Activated CD8-positive, alpha-beta memory T cell treated with anti-CD3 and anti-CD28 coated beads, Interleukin-2, amount 50 U/mL, for 4 hours (primary cell): ENCODE results near the gene COL16A1.
A peak's percentile ranks its signal among the peaks of the same experiment; 100 is the strongest.
"Not testable (repeated sequence)": the region's sequence is repeated elsewhere in the genome, so short reads cannot be mapped to it uniquely, and the experiment has no call there.

ENCODE experiments used
- DNase-seq: peaks from one replicate; pipeline ENCODE4 v3.0.0-alpha.2; 2020

The COL16A1 gene

GRCh38 chr1:31732751-31733289, 29.0 kb upstream of the COL16A1 start:
- DNase-seq, result no peak

DNA sequence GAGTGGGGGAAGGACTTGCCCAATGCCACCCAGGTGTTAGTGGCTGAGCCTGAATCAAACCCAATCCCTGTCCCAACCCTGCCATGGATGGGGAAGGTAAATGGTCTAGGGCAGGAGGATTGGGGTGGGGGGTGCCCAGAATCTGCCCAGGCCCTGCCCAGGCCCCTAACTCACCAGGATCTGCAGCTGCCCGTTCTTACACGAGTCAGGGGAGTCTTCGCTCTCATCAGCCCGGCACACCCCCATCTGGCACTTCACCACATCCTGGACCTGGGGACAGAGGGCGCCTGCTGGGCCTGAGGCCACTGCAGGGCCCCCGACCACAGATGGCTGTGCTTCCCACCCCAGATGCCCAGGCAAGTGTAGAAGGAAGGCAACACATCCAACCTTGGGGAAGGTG, 28.5 kb upstream of the COL16A1 start:
- DNase-seq, result no peak

DNA sequence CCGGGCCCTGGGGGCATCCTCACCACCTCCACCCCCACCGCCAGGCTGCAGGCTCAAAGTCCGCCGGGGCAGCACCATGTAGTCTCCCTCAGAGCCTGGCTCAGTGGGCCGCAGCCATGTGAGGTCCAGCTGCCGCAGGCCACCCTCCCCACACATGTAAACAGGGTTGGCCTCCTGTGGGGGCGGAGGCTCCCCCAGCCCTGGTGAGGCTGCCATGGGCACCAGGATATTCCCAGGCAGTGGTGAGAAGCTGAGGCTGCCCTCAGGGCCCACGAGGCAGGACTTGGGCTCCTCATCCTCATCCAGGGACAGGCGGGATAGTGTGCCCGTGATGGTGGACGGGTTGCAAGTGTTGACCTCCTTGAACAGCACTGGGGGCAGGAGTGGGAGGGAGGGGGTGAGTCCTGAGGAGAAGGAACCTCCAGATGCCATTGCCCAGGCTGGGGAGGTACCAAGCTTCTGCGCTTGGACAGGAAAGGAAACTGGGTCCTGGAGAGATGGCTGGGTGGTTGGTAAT, 27.3 kb upstream of the COL16A1 start:
- no peak for DNase-seq

DNA sequence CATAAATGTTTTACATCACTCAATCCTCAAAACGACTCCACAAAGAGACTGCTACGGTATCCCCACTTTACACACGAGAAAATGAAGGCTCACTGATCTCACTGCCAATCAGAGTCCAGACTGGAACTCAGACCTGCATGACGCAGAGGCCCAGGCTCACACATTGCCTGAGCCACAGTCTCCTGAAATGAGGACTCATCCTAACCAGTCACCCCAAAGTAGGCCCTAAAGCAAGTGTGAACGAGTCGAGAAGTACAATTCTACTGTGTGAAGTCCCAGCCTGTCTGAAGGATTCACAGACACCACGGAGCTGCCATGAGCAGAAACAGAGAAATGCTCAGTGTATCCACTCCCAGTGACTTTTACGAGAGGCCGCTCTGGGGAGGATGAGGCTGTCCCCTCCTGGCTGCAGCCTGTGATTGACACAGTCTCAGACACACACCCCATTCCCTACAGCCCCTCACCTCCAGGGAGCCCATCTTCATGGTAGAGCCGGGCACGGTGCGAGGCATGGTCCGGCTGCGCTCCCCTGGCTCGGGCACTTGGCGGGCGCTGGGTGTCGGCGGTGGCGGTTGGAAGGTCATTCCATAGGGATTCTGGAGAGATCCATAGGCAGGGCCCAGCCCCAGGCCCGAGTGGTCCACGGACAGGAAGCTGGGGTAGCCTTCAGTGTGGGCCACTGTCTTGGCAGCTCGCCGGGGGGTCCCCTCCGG, 26.7 kb upstream of the COL16A1 start:
- DNase-seq, result no peak

DNA sequence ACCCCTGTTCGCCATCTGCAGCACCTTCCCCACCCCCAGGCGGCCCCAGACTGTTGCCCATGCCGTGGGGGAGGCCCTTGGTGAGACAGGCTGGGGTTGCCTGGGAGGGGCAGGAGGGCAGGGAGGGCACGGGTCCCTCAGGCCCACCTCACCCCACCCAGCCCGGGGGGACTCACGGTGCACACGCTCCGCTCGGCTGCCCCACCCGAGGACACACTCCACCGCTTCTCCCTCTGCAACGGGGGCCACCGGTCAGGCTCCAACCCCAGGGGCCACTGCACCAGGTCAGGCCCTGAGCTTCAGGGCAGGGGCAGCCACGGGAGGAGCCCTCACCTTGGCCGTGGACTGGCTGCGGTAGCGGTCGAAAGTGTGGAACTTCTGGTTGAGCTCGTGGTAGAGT, 24.0 kb upstream of the COL16A1 start:
- no peak for DNase-seq

- DNase-seq, result no peak
These were observed 23.4 kb upstream of the COL16A1 start for GRCh38 chr1:31727195-31727594.

DNA sequence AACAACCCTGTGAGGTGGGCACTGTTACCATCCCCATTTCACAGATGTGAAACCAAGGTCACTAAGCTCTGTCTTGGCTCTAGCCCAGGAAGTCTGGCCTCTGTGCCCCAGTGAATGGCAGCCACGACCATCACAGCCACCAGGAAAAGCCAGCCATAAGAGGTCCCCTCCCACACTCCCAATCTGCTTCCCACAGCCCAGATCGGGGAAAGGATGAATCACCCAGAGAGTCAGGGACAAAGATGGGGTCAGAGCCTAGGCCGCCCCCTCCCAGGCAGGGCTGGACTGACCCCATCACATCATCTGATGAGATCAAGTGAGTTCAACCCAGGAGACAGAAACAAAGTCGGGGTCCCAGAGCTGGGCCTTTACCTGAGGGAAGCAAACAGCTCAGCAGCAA, 22.9 kb upstream of the COL16A1 start:
- DNase-seq, result no peak

DNA sequence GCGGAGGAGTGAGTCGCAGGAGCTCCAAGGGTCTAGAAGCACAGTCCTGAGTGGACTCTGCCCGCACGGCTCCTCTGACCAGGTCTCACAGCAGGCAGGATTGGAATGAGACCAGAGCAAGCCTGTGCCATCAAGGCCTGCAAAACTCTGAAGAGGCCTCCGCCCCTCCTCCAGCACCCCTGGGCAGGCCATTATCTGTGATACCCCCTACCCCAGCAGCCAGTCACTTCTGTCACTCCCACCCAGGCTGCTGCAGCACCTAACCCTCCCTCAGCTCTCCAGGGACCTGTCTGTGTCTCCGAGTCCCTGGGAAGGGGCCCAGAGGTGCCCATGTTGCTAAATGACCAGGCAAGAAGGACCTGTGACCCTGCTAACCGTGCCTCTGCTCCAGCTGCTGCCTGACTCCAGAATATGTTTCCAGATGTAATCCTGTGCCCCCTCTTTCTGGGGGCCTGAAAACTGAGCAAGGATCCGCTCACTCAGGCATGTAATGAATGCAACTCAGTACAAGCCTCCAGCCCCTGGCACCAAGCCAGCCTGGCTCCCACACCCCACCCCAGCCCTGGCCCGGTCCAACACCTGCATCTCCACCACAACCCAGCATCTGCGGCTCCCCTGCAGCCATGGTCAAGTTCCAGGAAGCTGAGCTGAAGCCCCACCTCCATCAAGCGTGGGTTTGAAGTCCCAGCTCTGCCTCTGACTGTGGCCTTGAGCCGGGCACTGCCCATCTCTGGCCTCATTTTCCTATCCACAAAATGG, 22.1 kb upstream of the COL16A1 start:
- no peak for DNase-seq

DNA sequence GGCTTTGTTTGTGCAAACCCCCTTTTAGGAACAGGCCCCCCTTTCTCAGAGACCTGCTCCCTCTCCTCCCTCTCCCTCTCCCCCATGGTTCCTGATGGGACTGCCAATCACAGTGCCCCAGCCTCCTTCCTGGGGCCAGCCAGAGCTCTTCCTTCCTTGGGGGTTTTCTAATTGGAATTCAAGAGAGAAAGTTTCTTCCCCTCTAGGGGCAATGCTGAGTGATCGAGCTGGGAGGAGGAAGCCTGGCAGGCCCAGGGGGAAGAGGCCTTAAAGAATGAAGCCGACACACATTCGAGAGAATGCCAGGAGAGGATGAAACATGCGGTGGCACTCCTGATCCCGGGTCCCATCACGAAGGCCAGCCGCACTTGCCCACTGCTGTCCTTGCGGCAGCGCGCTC, 21.3 kb upstream of the COL16A1 start:
- DNase-seq, result no peak

DNA sequence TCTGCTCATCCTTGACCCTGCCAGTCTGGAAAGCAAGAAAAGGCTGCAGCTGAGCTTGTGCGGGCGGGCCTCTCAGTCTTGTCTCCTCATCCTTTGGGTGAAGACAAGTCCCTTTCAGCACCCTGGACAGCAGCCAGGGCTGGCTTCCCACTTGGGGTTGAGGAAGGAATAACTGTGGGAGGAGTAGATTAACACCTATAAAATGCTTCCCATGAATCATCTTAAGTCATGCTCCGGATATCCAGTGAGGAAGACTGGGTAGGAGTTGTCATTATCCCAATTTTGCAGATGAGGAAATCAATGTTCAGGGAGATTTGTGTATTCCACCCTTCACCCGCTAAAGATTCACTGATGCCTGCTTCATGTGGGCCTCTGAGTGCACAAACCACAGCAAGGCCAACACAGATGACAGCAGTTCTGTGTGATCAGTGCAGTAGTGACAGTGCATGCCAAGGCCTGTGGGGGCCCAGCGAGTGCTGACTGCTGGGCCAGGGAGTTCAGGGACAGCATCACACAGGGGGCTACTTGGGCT, 20.1 kb upstream of the COL16A1 start:
- DNase-seq, result peak; percentile 34

DNA sequence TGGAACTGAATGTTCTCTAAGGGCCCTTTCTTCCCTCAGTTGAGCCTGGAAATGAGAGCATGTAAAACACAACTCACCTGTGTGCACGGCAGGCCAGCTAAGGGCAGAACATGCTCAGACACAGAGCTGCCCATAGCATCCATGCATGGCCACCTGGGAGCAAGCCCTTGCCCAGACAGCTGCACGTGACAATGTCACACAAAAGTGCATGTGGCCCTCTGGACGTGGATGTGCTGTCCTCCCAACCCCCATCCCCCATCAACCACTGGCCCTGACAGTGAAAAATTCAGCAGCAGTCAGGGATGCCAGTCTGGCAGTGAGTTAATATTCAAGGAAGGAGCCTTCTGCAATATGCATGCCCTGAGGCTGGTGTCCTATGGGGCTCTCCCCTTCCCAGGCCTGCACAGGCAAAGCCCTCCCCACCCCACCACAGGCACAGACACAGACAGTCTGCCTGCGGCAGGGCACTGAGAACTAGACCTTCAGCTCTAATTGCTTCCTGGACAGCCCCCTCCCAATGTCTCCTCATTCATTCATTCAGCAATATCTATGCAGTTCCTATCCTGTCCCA, 14.6 kb upstream of the COL16A1 start:
- no peak for DNase-seq

DNA sequence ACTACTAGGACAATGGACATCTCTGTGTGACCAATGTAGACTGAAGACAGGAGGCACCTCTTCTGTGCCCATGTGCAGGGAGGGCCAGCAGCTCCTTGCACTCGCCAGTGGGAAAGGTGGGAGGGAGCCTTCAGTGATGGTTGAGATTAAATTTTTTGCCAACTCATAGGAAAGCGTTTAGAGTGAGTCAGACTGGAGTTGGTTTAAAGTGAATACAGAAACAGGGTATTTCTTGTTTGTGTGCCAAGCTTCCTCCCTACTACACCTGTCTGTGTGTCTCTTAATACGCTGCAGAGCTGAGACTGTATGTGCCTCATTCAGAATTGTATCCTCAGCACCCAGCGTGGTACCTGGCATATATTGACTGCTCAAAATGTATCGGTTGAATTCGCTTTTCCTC, 13.5 kb upstream of the COL16A1 start:
- no peak for DNase-seq

GRCh38 chr1:31715873-31716220, 12.0 kb upstream of the COL16A1 start:
- no peak for DNase-seq

GRCh38 chr1:31715087-31715872, 11.5 kb upstream of the COL16A1 start:
- peak; percentile 28 for DNase-seq

DNA sequence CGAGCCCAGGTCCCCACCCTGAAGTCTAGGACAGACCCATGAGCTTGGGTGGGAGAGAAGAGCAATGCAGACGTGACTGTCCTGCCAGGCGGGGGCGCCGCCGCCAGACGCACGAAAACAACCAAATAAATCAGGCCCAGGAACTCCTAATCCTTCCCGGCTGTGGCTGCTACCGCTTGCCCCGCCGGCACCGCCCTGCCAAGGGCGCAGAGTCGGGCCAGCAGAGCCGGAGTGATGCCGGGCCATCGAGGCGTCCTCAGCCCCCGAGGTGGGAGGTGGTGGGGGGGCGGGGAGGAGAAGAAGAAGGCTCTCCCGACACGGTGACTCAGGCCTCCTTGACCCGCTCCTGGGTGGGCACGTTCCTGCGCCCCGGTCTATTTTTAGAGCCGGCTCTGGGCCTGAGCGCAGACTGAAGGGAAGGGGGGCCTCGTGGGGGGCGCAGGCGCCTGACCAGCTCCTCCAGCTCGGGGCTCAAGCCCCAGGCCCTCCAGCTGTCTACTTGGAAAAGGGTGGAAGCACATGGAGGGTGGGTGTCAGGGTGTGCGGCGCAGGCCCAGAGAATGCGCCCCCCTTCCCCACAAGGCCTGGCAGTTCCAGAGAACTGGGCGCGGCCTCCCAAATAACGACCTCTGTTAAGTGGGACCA, 10.7 kb upstream of the COL16A1 start:
- peak; percentile 40 for DNase-seq

DNA sequence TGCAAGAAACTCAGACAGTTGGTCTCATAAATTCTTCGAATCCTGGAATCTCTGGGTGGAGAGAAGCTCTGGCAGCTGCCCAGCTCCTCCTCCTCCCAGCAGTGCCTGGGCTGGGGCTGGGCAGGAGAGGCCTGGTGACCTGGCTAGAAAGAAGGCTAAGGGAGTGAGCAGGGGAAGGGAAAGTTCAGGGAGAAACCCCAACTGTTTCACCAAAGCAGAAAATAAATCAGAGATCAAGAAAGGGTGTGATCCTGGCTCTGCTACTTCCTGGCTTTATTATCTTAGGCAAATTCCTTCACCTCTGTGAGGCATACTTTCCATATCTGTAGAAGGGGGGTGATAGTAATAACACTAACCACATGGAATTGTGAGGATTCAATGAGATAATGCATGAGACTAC, 8.8 kb upstream of the COL16A1 start:
- DNase-seq, result no peak

DNA sequence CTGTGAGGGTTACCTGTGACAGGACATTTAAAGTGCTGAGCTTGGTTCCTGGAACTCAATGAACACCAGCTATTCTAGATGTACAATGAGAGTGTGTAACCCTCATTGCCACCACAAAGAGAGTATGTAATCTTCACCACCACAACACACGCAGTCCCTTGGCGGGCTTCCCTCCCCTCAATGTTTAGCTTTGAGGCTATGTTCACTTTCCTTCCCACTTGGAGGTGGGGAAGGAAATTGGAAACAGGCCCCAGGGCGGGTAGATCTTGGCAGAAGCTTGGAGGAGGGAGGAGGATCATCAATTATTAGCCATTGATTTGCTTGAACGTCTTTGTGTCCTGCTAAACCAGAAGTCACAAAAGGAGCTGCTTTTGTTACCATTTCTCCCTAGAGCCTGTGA, 8.3 kb upstream of the COL16A1 start:
- no peak for DNase-seq

GRCh38 chr1:31708324-31708723, 4.5 kb upstream of the COL16A1 start:
- DNase-seq, result no peak

GRCh38 chr1:31707711-31708110, 3.9 kb upstream of the COL16A1 start:
- no peak for DNase-seq

DNA sequence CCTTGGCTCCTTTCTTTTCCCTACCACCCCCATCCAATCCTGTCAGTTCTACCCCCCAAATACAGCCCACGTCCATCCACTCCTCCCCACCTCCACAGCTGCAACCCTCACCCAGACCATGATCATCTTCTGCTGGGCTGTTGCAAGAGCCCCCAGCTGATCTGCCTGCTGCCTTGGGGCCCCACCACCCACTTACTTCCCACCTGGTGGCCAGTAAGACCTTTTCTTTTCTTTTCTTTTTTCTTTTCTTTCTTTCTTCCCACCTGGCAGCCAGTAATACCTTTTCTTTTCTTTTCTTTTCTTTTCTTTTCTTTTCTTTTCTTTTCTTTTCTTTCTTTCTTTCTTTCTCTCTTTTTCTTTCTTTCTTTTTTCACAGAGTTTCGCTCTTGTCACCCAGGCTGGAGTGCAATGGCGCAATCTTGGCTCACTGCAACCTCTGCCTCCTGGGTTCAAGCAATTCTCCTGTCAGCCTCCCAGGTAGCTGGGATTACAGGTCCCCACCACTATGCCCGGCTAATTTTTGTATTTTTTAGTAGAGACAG, 3.3 kb upstream of the COL16A1 start:
- DNase-seq, result not testable (repeated sequence)

DNA sequence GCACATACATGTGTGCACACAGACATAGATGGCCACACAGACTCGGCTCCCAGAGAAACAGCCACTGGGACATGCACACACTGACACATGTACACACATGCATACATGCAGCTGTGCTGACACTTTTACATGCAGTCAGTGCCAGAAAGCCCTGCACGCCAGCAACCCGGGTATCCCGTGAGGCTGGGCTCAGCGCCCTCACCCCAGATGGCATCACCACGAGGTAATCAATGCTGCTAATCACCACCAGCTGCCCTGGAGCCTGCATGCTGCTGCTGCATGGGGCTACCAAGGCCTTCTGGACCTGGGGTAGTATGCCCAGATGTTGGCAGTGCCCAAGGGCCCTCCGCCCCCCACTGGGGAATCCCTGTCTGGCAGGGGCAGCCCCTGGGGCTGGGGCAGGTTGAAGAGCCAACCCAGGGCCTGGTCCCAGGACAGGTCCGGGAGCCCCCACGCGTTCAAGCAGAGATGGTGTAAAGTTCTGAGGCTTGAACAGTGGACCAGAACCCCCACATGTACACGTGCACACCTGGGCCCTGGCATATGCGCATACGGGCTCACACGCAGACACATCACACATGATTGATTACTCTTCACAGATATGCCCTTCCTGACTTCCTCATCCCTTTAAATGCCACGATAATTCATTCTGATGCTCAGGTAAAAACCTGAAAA, 2.7 kb upstream of the COL16A1 start:
- no peak for DNase-seq
